HuH-7.5 (cell line): ENCODE measurements around the gene NKX6-2.

Experiments
- DNase-seq: peaks from one replicate; pipeline ENCODE4 v3.0.0; 2011; ENCODE audit warnings: low spot score

Gene NKX6-2

GRCh38 chr10:132735923-132736391, 50.0 kb downstream of the NKX6-2 start:
- no peak for DNase-seq

GRCh38 chr10:132735341-132735775, 50.6 kb downstream of the NKX6-2 start:
- DNase-seq, result no peak

- no peak for DNase-seq
These were observed 52.0 kb downstream of the NKX6-2 start for GRCh38 chr10:132733926-132734325.
